HEK293 (cell line): Measurements from ENCODE around the gene KCNQ1.

Experiments used
- CTCF ChIP-seq: fragments of 450-650 bp; formaldehyde crosslinking; IDR thresholded peaks from 2 replicates; pipeline ENCODE4 v1.5.1; 2016; ENCODE audit warnings: missing biosample characterization, missing genetic modification characterization
- ELK4 ChIP-seq: IDR thresholded peaks from 2 replicates; pipeline ENCODE4 v1.6.1; 2011; ENCODE audit warnings: mild to moderate bottlenecking, low read depth, low read length, borderline replicate concordance
- KLF1 ChIP-seq: fragments of 450-650 bp; formaldehyde crosslinking; IDR thresholded peaks from 2 replicates; pipeline ENCODE4 v1.5.1; 2016; ENCODE audit warnings: missing biosample characterization, missing genetic modification characterization
- SETDB1 ChIP-seq: IDR thresholded peaks from one replicate; pipeline ENCODE4 v1.6.1; 2017; ENCODE audit warnings: mild to moderate bottlenecking, low read length, moderate library complexity, mixed read lengths; ENCODE audit not compliant: insufficient read length
- ZNF350 ChIP-seq: fragments of 450-650 bp; formaldehyde crosslinking; IDR thresholded peaks from 2 replicates; pipeline ENCODE4 v1.5.0; 2017; ENCODE audit warnings: missing biosample characterization, mild to moderate bottlenecking, missing genetic modification characterization
- ZNF645 ChIP-seq: fragments of 450-650 bp; formaldehyde crosslinking; IDR thresholded peaks from 2 replicates; pipeline ENCODE4; 2016; ENCODE audit warnings: missing biosample characterization, missing genetic modification characterization

DNA sequence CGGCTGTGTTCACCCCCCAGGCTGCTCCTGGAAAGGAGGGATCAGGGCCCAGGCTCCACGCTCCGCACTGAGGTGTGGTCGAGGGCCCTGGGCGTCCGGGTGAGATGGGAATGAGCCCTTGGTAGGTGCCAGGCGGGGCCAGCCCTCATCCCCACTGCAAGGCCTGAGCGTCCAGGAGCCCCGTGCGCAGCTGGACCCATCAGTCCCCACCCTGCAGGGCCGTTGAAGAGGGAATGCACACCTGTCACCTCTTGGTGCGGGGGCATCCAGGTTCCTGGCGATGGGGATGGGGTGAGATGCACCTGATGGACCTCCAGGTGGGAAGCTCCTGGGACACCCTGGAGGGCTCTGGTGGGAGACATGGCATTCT lies 72.2 kb downstream of the KCNQ1 start:
- TF ChIP-seq ELK4 (no peak), ZNF350 (tag by site-specific recombination) (no peak), ZNF645 (no peak), KLF1 (tag by site-specific recombination) (no peak), CTCF (tag by site-specific recombination) (no peak), SETDB1 (no peak)
